SH-SY5Y (cell line): ENCODE measurements around the gene CRYBG1.

Source experiments
- GATA2 ChIP-seq: IDR thresholded peaks from 2 replicates; pipeline ENCODE4 v1.6.1; 2011; ENCODE audit warnings: mild to moderate bottlenecking, low read depth, low read length
- GATA3 ChIP-seq: IDR thresholded peaks from 2 replicates; pipeline ENCODE4 v1.6.1; 2011; ENCODE audit warnings: low read depth, mild to moderate bottlenecking, low read length, moderate library complexity

GRCh38 chr6:106527117-106527516 is 166.6 kb downstream of the CRYBG1 start:
- no peak for TF ChIP-seq GATA2
- TF ChIP-seq GATA3, result no peak
